HFF-Myc (cell line): ENCODE measurements around the gene CPLX4.

Experiments
- DNase-seq: peaks from one replicate; pipeline ENCODE4 v3.0.0-alpha.2; 2011; ENCODE audit warnings: low read depth; ENCODE audit errors: extremely low read depth
- H3K4me3 ChIP-seq: replicated peaks from 2 replicates; pipeline ENCODE4 v1.5.1; 2011; ENCODE audit warnings: low read depth, mild to moderate bottlenecking, control low read depth, low read length
- CTCF ChIP-seq: IDR thresholded peaks from 2 replicates; pipeline ENCODE4 v1.5.1; 2012; ENCODE audit warnings: mild to moderate bottlenecking, low read depth, low read length, control low read depth; ENCODE audit errors: missing control alignments

The CPLX4 gene

GRCh38 chr18:59272891-59273758 lies 45.3 kb downstream of the CPLX4 start, which contains the start of gene RAX:
TSS of gene RAX (minus strand) at chr18:59273454. CDS start at chr18:59273206, 248 bp downstream.
- no peak within 1 kb of the TSS for H3K4me3 ChIP-seq
- TF ChIP-seq CTCF = peak; percentile 38
- no peak for DNase-seq

- TF ChIP-seq CTCF = no peak
- no peak overlapping the region for H3K4me3 ChIP-seq
- DNase-seq = no peak
Observed at GRCh38 chr18:59272221-59272888, 46.1 kb downstream of the CPLX4 start.

DNA sequence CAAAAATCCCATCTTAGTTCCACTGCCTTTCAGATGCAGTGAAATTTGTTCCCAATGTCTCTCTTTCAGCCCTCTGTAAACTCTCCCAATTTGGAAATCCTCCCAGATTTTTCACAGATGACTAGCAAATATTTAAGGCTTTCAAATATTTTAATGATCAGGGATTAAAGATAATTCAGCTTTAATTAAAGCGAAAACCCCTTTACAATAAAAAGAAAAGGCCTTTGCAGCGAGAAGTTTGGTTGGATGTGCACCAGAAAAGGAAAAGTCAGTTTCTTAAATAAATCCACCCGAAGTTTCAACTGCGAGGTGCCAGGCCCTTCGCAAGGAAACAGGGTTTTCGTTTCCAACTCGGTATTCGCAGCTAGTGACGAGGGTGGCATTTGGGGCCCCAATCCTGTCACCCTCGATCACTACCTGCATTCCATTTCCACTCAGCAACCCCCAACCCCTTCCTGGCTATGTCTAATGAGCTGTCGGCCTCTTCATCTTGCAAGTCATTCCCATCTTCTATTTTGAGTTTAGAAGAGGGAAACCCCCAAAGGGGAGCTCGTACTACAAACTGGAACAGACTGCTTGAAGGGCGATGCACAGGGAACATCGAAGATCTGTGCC lies 46.7 kb downstream of the CPLX4 start:
- no peak overlapping the region for H3K4me3 ChIP-seq
- no peak for DNase-seq
- no peak for TF ChIP-seq CTCF

DNA sequence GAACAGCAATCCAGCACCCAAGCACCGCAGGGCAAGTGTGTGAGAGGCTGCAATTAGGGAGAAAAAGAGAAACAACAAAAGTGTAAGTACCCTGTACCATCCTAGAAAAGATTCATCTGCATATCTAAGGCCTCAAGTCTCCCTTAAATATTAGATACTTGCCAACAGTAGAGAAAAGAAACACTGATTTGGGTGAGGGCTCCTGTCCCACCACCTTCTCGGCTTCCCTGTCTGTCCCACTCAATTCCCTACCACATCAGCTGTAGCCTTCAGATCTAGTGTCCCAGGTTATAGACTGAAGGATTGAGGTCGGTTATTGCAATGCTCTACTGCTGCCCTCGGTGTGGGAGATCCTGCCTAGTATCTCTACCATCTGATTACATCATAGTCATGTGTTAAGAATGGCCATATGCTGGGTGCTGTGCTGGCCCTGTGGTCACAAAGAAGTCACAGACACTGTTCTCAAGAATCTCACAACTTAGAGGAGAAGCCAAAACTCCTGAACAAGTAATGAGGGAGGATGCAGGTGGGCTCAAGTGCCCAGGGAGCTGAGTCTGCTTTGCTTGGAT lies 47.7 kb downstream of the CPLX4 start:
- no peak overlapping the region for H3K4me3 ChIP-seq
- TF ChIP-seq CTCF = no peak
- no peak for DNase-seq

- no peak for TF ChIP-seq CTCF
- H3K4me3 ChIP-seq = no peak overlapping the region
- DNase-seq = no peak
Observed at GRCh38 chr18:59269563-59270119, 48.8 kb downstream of the CPLX4 start.
